Iris pigment epithelial cell (primary cell): ENCODE results near the gene CHEK1.

ENCODE experiments used
- DNase-seq: peaks from one replicate; pipeline ENCODE4 v3.0.0-alpha.2; 2011; ENCODE audit warnings: low read depth

CHEK1 gene

DNA sequence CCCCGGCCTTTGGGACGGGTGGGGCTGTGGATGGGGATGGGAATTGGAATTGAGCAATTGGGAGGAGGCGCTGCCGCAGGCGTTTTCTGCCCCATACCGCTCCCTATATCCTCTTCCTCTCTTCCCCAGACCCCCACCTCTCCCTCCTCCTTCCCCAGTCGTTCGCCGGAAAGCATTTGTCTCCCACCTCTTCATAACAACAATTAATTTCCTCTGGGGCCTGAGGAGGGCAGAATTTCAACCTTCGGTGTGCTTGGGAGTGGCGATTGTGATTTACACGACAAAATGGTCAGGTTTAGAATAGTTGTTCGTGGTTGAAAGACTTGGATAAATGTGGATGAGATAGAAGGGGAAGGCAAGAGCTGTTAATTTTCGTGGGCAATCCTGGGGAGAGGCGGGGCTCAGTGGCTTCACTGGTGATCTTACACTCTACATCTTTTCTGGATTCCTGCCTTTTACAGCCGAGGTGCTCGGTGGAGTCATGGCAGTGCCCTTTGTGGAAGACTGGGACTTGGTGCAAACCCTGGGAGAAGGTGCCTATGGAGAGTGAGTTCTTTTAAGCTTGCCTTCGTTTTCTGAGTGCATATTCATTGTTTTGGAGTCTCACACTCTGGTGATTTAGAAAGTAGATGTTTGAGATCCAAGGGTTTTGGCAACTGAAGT, 1.5 kb downstream of the CHEK1 start:
- peak; percentile 69 for DNase-seq

DNA sequence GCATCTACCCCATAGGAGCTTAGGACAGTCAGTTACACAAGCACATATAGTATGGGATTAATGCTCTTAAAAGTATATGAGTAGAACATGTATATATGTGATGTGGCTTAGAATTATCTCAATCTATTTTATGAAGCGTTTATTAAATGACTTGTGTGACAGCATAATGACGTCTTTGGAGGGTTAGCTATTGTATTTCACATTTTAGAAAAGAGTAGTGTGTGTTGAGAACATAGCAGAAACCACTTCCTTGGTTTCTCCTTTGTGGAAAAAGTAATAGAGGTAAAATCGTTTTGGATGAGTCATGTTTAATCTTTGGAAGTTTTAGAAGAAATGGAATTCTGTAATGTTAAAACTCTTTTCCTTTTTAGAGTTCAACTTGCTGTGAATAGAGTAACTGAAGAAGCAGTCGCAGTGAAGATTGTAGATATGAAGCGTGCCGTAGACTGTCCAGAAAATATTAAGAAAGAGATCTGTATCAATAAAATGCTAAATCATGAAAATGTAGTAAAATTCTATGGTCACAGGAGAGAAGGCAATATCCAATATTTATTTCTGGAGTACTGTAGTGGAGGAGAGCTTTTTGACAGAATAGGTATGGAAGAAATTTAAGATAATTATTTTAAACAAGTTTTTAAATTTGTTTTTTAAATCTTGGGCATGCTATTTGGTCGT, 2.4 kb downstream of the CHEK1 start:
- DNase-seq: peak; percentile 14

DNA sequence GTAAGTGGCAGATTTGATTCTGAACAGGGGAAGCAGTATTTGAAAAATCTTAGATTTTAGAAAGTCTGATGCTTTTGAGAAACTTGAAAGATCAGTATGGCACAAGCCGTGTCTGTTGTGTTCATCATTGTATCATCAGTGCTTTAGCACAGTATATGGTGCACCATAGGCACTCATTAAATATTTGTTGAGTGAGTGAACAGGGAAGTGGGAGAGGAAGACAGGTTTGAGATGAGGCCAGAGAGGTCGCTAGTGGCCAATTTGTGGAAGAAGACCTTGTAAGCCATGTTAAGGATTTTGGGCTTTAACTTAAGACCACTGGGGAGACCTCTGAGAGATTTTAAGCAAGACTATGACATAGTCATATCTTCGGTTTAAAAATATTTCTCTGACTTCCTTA, 12.9 kb downstream of the CHEK1 start:
- no peak for DNase-seq

DNA sequence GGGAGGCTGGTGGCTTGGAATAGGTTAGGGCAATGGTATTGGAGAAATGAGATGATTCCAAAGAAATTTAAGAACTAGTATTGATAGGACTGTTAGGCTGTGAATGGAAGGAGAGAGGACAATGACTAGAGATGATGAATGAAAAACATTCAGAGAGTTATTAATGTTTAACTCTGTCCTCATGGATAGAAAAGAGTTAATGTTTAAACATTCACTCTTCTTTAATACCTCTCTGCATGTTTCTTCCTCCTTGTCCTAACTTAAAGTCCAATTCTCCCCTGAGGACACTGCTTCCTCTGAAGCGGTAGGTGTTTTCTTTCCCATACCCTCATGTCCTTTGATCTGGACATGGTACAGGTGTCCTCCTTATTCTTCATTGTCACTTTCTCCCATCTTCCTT, 13.4 kb downstream of the CHEK1 start:
- DNase-seq: no peak

DNA sequence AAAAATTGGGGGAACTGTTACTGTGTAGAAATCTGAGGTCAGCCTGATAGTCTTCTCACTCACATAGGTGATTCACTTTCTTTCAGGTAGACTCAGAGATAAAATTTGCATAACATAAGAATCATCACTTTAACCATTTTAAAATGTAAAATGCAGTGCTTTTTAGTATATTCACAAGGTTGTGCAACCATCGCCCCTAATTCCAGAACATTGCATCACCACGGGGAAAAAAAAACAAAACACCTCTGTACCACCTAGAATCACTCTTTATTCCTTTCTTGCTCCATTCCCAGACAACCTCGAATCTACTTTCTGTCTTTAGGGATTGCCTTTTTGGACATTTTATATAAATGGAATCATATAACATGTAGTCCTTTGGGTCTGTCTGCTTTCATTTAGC, 20.9 kb downstream of the CHEK1 start:
- DNase-seq: peak; percentile 4

DNA sequence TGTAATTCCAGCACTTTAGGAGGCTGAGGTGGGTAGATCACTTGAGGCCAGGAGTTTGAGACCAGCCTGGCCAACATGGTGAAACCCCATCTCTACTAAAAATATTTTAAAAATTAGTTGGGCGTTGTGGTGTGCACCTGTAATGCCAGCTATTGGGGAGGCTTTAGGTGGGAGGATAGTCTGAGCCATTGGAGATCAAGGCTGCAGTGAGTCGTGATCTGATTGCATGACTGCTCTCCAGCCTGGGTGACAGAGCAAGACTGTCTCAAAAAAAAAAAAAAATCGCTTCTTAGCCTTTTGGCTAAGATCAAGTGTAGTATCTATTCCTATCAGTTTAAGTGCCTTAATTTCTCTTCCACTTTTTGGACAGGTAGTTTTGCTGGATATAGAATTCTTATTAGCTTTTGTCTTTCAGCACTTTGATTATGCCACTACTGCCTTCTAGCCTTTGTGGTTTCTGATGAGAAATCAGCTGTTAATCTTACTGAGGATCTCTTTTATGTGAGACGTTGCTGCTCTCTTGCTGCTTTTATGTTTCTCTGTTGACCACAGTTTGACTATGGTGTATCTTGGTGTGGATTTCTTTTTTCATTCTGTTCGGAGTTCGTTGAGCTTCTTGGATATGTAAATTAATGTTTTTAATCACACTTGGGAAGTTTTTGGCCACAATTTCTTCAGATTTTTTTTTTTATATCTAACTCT, 24.7 kb downstream of the CHEK1 start:
- DNase-seq: no peak

DNA sequence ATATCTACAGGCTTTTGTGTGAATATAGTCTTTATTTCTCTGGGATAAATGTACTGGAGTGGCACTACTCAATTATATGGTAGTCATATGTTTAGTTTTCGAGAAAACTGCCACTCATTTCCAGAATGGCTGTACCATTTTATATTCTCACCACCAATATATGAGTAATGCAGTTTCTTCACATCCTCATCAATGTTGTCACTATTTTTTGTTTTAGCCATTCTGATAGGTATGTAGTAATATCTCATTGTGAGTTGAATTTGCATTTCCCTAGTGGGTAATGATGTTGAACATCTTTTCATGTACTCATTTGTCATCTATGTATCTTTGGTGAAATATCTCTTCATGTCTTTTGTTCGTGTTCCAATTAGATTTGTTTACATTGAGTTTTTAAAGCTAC, 37.7 kb downstream of the CHEK1 start:
- no peak for DNase-seq

DNA sequence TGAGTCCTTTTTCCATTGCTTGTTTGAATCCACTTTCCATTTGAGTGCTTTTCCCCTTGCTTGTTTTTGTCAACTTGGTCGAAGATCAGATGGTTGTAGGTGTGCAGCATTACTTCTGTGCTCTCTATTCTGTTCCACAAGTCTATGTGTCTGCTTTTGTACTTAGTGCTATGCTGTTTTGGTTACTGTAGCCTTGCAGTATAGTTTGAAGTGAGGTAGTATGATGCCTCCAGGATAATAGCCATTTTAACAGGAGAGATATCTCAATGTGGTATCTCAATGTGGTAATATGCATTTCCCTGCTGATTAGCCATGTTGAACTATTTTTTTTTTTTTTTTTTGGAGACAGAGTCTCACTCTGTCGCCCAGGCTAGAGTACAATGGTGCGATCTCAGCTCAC, 38.9 kb downstream of the CHEK1 start:
- DNase-seq: peak; percentile 28

DNA sequence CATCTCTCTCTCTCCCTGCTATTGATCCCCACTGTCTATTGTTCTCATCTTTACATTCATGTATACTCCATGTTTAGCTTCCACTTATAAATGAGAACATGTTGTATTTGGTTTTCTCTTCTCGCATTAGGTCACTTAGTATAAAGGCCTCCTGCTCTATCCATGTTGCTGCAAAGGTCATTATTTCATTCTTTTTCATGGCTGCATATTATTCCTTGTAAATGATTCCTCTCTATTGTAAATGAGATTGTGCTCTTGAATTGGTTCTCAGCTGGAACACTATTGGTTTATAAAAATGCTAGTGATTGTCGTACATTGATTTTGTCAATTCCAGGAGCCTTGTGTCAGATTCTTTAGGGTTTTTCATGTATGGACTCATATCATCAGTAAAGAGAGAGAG, 42.2 kb downstream of the CHEK1 start:
- no peak for DNase-seq

DNA sequence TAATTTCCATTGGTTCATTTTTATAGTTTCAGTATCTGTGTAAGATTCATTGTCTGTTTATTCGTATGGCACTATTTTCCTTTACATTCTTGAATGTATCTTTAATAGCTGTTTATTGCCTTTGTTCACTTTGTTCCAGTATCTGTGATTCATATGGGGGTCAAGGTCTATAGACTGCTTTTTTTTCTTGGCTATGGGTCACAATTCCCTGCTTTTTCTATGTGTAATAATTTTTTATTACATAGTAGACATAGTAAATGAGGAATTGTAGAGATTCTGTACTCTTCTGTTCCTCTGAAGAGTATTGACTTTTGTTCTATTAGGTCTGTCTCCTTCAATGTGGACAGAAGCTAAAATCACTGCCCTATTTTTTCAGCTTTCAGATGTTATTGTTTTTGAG, 45.2 kb downstream of the CHEK1 start:
- DNase-seq: no peak

DNA sequence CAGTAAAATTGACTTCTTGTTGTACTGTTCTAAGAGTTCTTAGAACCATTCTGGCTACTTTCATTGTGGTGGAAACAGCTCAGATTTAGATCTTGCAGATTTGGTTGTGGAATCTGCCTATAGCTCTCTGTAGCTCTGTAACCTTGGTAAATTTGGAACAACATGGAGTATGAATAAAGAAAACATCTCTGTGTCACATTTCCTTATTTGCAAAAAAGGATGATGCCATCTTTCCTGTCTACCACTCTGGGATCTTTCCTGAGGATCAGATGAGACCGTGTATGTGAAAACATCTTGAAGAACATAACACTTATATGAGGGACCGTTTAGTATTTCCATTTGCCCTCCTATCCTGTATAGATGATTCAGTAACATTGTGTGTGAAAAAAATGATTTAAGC, 46.6 kb downstream of the CHEK1 start:
- no peak for DNase-seq

DNA sequence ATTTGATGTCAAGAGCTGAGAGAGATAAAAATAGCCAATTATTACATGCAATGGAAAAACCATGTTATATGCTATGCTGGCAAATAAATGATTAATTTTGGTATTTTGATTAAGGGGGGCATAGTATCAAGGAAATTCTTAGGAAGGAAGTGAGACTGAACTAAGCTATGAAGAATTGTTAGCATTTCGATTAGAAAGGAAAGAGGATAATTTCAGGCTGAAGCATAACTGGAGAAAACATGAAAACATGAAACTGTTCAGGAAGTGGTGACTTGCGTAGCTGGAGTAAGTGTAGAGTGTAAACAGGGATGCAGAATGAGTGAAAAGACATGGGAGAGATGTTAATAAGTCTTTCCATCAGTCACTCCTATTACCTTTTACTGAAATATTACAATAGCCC, 49.2 kb downstream of the CHEK1 start:
- no peak for DNase-seq

DNA sequence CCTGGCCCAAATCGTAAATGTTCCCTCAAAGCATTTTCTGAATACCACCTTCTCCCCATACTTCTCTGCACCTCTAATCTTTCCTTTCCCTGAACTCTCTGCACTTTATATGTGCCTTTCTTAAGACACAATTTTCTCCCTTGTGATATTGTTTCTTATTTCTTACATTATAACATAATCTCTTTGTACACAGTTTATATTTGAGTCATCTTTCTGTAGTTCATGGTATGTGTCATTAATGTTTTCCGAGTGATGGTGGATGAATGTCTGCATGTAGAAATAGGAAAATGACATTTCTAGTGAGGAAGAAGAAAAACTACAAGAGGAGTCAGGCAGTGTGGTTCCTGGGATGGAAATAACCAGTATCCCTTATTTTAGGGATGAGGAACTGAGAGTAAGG, 50.2 kb downstream of the CHEK1 start:
- peak; percentile 30 for DNase-seq

DNA sequence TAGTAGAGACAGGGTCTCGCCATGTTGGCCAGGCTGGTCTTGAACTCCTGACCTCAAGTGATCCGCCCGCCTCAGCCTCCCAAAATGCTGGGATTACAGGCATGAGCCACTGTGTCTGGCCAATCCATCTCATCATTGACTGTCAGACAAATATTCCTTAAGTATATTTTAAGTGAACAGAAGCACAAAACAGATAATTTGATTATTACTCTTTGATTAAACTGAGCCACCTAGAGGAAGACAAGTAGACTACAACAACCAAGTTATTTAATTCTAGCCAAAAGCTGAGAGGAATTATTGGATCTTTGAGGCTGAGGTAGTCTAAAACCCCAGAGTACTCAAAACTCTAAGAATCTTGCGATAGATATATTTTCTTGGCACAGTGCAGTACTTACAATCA, 54.4 kb downstream of the CHEK1 start:
- no peak for DNase-seq

DNA sequence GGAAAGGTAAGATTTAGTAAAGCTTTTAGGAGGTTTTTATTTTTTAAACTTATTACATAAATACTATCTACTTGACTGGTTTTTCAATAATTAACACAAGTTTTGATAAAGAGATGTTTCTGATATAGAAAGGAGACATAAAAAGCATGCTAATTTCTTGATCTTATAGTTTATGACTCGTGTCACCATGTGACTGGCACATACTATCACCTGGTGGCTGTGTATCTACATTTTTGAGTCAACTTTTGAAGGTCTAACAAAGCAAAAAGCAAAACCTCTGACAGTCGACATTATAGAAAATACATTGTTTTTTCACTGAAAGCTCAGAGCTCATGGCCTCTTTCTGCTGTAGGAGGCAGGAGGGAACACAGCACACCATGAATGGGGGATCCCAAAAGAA, 54.9 kb downstream of the CHEK1 start:
- DNase-seq: no peak

DNA sequence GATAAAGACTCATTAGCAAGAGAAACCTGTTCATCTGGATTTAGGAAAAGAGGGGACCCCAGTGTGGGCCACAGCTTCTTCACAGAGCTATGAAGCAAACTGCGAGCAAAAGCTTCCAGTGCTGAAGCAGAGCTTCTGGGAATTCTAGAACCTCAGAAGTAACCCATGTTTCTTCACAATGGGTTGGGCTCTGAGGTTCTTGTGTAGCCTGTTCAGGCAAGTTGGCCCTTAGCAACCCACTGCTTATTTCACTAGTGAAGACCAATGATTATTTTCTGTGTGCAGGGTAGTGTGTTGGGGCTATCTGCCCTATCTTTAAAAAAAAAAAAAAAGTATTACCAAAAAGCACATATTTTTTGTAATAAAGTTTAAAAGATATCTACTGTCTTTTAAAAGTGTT, 55.8 kb downstream of the CHEK1 start, which contains the start of gene ACRV1:
Gene ACRV1 (minus strand): TSS at position 101 of the 400 bp plus-strand sequence. CDS start 67 bp downstream, at position 34.
- DNase-seq: no peak

DNA sequence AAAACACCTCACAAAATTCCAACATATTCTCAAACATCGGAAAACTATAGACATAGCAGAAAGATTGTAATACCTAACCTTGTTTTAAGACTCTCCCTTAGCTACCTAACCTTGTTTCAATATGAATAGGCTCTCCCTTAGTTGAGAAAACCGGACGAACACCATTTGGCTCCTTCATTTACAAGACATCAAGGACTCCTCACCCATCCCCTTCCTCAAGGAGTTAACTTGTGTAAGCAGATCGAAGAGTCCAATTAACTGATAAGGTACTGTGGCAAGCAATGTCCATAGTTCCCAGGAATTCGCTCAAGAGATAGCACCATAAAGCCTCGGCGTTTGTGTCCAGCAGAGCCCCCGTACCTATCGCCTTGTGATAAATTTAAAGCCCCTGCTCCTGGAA, 60.3 kb downstream of the CHEK1 start:
- no peak for DNase-seq

DNA sequence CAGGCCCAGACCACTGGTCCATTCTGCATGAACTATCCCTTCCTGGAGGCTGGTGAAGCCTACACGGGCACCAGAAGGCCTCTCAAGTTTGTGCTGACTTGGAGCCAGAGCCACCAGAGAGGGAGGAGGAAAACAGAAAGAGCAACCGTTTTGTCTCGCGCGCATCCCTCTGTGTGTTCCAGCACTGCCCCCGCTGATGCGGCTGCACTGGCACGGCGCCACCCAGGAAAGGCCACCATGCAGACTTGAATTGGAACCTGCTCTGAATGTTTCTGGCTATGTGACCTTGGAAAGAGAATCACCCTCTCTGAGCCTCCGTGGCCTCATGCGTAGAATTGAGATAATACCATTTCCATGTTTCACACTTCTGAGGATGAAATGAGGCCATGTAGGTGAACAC, 63.1 kb downstream of the CHEK1 start:
- no peak for DNase-seq

DNA sequence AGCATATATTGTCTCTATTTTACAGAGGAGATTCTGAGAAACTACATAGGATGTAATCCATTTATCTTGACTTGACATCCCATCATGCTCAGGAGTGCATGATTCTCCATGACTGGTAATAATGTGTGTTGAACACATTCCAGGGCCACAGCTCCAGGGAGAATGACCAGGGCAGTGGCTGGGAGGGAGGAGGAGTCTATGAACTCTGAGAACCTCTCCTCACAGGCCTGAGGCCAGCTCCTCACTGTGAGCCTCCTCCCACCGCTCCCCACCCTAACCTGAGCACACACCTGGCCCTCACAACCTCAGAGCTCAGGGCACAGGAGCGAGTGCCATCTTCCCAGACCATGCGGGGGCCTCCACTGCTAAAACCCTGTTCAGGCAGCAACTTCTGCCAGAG, 63.7 kb downstream of the CHEK1 start:
- no peak for DNase-seq

DNA sequence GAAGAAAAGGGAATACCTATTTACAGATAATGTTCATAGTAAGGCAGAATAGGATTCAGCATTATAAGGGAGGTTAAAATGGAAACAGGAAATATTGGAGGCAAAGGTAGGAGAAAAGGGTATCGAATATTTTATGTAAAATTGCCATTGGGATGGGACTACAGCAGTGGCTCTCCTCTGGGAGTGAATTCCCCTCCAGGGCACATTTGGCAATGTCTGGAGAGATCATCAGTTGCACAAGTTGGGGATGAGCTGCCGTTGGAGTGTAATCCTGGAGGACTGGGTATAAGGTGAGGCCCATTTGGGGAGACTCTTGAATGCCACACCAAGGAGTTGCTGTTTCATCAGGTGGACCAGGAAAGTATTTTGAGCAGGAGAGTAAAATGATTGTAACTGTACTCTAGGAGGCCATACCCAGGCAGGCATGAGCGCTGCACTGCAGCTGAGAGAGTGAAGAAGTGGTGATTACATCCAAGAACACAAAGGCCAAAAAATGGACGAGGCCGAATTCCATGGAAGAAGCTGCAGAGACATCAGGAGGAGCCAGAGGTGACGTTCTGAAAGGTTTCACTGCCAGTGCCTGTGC, 64.4 kb downstream of the CHEK1 start:
- no peak for DNase-seq

DNA sequence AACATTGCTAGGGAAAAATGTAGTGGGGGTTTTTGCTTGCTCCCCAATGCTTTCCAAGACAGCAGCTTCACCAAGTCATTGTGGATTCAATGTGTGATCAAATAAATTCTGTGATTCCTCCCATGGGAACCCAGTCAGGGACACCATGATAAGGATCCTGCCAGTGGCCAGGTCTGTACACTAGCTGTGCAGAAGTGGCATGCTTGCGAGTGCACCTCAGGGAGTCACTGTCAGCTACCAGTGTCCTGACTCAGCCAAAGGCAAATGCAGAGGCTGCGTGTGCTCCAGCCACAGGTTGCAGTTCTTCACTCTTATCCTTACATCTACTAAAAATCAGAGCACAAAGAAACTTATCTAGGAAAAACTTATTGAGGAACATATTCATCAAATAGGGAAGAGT, 65.0 kb downstream of the CHEK1 start:
- DNase-seq: no peak

DNA sequence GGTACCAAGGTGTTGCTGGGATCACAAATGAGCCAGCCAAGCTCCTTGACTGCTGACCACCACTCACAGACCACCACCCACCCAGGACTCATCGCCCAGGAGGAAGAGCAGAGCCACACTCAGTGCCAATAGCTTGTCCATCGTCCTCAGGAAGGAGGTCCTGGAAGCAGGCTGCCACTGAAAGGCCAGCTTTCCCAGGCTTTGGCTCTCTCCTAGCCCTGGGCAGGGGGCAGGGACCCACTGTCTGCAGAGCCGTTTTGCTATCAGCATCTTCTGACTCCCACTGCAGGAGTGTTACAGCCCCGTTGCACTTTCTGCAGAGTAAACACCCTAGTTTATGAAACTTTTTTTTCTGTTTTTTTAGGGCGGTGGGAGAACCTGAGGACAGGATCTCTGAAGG, 67.9 kb downstream of the CHEK1 start:
- DNase-seq: no peak

DNA sequence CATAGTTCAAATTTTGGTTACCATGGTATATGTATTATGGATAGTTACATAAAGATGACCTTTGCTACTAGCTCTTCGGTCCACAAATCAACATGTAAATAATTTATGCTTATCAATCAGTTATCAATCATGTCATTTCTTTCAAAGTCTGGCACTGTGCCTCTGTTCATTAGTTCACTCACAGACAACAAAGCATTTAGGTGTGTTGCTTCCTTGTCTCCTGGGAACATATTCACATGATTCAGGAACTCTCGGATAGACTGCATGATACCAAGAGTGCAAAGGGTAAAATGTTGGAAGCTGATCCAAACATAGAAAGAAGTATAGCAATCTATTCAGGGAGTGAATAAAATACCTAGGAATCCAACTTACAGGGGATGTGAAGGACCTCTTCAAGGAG, 70.0 kb downstream of the CHEK1 start:
- no peak for DNase-seq
